ENCODE measurements around the gene ARID3A.
A peak's percentile ranks its signal among the peaks of the same experiment; 100 is the strongest.
"Not testable (repeated sequence)": the region's sequence is repeated elsewhere in the genome, so short reads cannot be mapped to it uniquely, and the experiment has no call there.

Gene ARID3A

DNA sequence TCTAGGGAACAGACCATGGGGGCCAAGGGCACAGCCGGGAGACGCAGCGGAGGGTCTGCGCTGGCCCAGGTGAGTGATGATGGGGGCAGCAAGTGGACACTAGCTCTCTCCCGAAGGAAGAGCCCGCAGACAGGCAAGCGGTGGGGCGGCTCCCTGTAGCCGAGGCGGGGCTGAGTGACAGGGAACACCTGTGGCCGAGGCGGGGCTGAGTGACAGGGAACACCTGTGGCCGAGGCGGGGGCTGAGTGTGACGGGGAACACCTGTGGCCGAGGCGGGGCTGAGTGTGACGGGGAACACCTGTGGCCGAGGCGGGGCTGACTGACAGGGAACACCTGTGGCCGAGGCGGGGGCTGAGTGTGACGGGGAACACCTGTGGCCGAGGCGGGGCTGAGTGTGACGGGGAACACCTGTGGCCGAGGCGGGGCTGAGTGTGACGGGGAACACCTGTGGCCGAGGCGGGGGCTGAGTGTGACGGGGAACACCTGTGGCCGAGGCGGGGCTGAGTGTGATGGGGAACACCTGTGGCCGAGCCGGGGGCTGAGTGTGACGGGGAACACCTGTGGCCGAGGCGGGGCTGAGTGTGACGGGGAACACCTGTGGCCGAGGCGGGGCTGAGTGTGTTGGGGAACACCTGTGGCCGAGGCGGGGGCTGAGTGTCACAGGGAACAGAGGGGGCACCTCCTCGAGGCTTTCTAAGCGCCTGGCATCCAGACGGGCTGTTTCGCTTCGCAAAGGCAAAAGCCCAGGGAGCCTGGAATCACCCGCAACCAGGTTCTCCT lies 34.2 kb upstream of the ARID3A start:
- DNase-seq (ENCODE audit: low read depth, low spot score): not testable (repeated sequence)

GRCh38 chr19:892243-892893 lies 33.5 kb upstream of the ARID3A start:
- no peak for DNase-seq (ENCODE audit: low read depth, low spot score)

DNA sequence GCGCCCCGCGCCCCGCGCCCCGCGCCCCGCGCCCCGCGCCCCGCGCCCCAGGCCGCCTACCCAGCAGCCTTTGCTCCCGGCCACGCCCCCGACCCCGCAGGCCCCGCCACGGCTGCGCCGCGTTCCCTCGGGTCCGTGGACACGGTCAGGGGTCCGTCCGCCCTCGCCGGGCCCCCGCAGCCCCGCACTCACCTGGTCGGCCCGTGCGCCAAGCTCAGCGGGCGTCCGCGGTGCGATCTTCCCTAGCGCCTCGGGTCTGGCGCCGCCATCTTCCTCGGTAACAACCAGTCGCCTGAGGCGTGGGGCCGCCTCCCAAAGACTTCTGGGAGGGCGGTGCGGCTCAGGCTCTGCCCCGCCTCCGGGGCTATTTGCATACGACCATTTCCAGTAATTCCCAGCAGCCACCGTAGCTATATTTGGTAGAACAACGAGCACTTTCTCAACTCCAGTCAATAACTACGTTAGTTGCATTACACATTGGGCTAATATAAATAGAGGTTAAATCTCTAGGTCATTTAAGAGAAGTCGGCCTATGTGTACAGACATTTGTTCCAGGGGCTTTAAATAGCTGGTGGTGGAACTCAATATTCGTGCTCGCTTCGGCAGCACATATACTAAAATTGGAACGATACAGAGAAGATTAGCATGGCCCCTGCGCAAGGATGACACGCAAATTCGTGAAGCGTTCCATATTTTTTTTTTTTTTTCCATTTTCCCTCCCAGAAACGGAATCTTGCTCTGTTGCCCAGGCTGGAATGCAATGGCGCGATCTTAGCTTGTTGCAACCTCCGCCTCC lies 32.7 kb upstream of the ARID3A start, which contains the start of the genes MED16 and RNU6-9:
Gene MED16 (minus strand): TSS at position 294 of the 796 bp plus-strand sequence. CDS start 2,056 bp downstream, outside the sequence.
Gene RNU6-9 (plus strand): TSS at position 591 of the 796 bp plus-strand sequence.
- peak; percentile 76 for DNase-seq (ENCODE audit: low read depth, low spot score)

DNA sequence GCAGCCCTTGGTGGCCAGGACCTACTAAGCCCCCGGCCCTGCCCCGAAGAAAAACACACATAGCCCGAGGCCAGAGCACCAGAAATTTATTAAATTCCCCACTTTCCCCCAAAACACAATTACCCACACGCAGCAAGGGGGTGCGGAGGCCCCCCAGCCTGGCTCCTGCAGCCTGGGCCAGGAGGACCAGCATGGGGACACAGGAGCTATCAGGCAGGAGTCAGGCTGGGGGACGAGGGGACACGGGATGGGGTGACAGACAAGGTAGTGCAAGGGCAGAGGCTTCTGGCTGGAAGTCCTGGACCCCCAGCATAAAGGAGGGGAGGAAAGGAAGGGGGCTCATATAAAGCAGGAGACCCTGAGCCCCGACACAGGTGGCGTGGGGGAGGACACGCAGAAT lies 29.4 kb upstream of the ARID3A start:
- no peak for DNase-seq (ENCODE audit: low read depth, low spot score)

DNA sequence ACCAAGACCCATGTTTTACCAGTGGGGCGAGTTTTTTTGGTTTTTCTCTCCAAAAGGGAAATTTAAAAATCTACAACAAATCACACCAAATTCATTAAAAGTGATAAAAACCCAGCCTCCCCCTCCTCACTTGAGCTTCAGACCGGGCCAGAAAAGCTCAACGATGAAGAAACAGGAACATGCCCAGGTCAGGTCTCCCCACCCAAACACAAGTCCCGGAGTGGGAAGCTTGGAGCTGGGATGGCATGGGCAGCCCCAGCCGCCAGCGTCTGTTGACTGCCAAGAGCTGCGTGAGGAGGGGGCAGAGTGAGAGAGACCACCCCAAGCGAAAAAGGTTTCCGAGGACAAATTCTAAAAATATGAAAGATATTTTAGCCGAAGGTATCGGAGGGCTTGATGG lies 28.8 kb upstream of the ARID3A start:
- no peak for DNase-seq (ENCODE audit: low read depth, low spot score)

GRCh38 chr19:897442-898039 lies 28.3 kb upstream of the ARID3A start:
- no peak for DNase-seq (ENCODE audit: low read depth, low spot score)

GRCh38 chr19:898663-899062 lies 27.2 kb upstream of the ARID3A start:
- DNase-seq (ENCODE audit: low read depth, low spot score): no peak

GRCh38 chr19:899336-900042 lies 26.3 kb upstream of the ARID3A start:
- DNase-seq (ENCODE audit: low read depth, low spot score): no peak

- DNase-seq (ENCODE audit: low read depth, low spot score): no peak
These were observed 25.9 kb upstream of the ARID3A start for GRCh38 chr19:900043-900301.

GRCh38 chr19:900302-901111 lies 25.3 kb upstream of the ARID3A start:
- DNase-seq (ENCODE audit: low read depth, low spot score): no peak

DNA sequence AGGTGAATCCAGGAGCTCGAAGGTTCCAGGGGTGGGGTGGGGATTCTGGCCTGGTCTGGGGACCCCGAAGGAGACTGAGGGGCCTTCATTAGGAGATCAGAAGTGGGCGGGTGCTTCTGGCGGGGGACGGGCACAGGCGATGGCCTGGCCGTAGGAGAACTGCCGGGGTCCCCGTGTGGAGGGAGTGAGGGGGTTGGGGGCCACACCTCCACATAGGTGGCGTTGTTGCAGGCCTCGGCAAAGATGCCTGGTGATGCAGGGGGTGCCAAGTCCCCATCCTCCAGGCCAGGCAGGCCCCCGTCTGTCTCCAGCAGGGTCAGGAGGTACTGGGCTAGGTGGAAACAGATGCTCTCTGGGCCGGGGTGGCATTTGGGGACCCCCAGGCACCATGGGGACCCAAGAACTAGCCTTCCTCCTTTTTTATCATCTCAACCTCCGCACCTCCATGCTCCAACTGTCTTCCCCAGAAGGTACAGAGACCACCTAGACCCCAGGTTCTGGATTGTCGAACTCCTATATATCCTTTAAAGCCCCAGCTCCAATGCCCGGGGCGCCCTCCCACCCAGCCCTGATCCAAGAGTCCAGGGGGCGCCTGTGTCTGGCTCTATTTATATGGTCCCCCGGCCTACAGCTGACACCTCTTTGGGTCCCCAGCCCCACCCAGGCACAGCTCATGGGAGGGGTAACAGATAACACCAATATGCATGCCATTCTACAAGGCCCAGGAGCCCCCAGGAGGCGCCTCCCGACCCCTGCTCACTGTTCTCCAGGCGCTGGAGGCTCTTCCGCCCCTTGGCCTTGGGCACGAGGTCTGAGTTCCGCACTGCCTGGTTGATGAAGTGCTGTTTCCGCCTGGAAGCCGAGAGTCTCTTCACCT lies 24.4 kb upstream of the ARID3A start:
- DNase-seq (ENCODE audit: low read depth, low spot score): no peak

- DNase-seq (ENCODE audit: low read depth, low spot score): no peak
These were observed 23.8 kb upstream of the ARID3A start for GRCh38 chr19:902093-902370.

GRCh38 chr19:902446-903226 lies 23.2 kb upstream of the ARID3A start:
- DNase-seq (ENCODE audit: low read depth, low spot score): no peak

DNA sequence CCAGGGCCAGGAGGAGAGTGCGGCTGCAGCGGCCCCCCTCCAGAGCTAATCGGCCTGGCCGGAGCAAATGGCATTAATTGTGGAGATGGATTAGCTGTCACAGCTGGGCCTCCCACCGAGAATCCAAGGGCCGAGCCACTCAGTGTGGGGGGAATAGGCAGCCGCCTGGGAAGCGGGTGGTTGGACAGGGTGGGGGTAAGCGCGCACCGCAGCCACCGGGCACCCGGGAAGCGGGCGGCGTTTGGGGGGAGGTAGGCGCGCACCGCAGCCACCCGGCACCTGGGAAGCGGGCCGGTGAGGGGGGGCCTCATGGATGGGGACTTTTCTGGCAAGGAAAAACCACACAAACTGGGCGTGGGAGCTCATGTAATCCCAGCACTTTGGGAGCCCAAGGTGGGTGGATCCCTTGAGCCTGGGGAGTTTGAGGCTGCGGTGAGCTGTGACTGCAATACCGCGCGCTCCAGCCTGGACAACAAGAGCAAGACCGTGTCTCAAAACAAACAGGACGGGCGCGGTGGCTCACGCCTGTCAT lies 22.5 kb upstream of the ARID3A start:
- DNase-seq (ENCODE audit: low read depth, low spot score): no peak

DNA sequence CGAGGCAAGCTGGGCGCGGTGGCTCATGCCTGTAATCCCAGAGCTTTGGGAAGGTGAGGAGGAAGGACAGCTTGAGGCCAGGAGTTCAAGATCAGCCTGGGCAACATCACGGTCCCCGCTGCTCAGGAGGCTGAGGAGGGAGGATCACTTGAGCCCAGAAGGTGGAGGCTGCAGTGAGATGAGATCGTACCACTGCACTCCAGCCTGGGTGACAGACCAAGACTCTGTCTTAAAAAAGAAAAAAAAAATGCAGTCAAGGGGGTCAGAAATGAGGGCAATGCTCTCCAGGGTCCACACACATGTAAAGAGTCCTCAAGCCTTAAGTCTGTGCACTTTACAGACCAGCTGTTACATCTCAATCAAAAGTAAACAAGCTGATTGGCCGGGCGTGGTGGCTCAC lies 21.3 kb upstream of the ARID3A start:
- DNase-seq (ENCODE audit: low read depth, low spot score): no peak

GRCh38 chr19:906480-906879 lies 19.4 kb upstream of the ARID3A start:
- no peak for DNase-seq (ENCODE audit: low read depth, low spot score)

DNA sequence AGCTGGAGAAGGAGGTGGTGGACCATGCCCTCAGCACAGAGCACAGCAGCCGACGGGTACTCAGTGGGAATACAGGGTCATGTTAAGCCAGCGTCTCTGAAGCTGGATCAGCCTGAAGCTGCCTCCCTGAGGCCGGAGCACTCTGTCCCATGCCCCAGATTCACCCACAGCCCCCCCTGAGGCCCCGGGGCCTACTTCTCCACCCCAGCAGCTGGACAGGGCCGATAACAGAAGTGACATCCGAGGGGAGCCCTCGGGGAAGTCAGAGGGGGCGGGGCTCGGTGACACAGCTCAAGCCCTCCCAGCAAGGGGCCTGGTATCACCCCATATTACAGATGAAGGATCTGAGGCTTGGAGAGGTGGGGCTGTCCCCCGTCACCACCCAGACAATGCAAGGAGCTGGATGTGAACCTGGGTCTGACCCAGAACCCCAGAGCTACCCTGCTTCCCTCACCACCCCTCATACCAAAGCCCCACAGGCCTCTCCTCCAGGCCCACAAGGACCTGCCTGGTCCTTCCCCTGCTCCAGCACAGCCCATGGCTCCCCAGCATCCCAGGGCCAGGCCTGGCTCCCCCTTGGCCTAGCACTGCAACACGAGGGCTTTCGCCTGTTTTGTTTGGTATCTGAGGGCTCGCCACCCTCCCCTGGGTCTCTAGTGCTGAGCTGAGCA lies 18.5 kb upstream of the ARID3A start:
- no peak for DNase-seq (ENCODE audit: low read depth, low spot score)

Data from brain pericyte (primary cell).